SK-N-SH (cell line): Measurements from ENCODE around the gene RAD21L1.

Experiments
- CHD2 ChIP-seq: fragments of 150-350 bp; IDR thresholded peaks from 2 replicates; pipeline ENCODE4 v1.6.1; 2018; ENCODE audit warnings: low read length; ENCODE audit not compliant: partially characterized antibody
- CTCF ChIP-seq: fragments of 200-600 bp; sonication (generic); IDR thresholded peaks from 2 replicates; pipeline ENCODE4 v1.6.1; 2017; ENCODE audit warnings: antibody characterized with exemption, mild to moderate bottlenecking, moderate library complexity
- GABPA ChIP-seq: IDR thresholded peaks from 2 replicates; pipeline ENCODE4 v1.4.0; 2012; ENCODE audit warnings: low read depth, mild to moderate bottlenecking
- JUND ChIP-seq: IDR thresholded peaks from 2 replicates; pipeline ENCODE4 v1.4.0; 2012
- MAX ChIP-seq: IDR thresholded peaks from 2 replicates; pipeline ENCODE4 v1.4.0; 2012; ENCODE audit warnings: low read depth
- RAD21 ChIP-seq: IDR thresholded peaks from 2 replicates; pipeline ENCODE4 v1.6.1; 2012; ENCODE audit warnings: mild to moderate bottlenecking, low read length
- TF ChIP-seq, protein P1 (sequence below): IDR thresholded peaks from 2 replicates; pipeline ENCODE4; 2012
- TF ChIP-seq, protein P2 (sequence below): IDR thresholded peaks from 2 replicates; pipeline ENCODE4 v1.4.0; 2012; ENCODE audit warnings: low read depth, borderline replicate concordance

DNA sequence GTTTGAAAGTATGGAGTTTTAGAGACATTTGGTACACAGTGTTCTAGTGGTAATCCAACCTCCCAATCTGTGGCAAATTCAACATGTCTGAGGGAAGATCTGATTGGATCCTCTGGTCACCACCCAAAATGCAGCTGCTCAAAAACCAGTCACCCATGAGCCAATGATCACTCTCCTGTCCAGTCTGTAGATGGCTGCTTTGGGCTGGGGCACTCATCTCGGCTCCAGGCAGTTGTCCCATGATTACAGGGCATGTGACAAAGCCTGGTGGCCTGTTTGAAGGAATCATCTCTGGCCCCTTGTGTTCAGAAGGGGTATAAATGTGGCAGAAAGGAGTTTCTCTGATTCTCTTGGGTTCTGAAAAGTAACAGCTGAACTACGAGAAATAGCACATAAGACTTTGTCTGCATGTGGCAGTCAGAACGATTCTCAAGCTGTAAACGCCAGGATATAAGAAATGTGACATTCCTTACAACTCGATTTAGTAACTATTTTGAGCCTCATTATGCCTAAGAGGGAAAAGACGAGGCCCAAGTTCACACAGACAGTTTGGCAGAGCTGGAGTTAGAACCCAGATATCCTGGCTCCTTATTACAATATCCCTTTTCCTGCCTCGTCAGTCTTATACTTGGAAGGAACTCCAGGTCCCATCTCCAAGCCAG is 26.5 kb upstream of the RAD21L1 start:
- TF ChIP-seq, protein P1, sequence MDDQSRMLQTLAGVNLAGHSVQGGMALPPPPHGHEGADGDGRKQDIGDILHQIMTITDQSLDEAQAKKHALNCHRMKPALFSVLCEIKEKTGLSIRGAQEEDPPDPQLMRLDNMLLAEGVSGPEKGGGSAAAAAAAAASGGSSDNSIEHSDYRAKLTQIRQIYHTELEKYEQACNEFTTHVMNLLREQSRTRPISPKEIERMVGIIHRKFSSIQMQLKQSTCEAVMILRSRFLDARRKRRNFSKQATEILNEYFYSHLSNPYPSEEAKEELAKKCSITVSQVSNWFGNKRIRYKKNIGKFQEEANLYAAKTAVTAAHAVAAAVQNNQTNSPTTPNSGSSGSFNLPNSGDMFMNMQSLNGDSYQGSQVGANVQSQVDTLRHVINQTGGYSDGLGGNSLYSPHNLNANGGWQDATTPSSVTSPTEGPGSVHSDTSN: no peak
- TF ChIP-seq GABPA (no peak), CTCF (no peak), JUND (no peak), RAD21 (no peak), CHD2 (no peak), MAX (no peak)
- TF ChIP-seq, protein P2, sequence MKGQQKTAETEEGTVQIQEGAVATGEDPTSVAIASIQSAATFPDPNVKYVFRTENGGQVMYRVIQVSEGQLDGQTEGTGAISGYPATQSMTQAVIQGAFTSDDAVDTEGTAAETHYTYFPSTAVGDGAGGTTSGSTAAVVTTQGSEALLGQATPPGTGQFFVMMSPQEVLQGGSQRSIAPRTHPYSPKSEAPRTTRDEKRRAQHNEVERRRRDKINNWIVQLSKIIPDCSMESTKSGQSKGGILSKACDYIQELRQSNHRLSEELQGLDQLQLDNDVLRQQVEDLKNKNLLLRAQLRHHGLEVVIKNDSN: no peak
